GM21447 (cell line): ENCODE results near the gene SUB1.
"Not testable (repeated sequence)": the region's sequence is repeated elsewhere in the genome, so short reads cannot be mapped to it uniquely, and the experiment has no call there.

Experiments
- ATAC-seq: cut with Tn5 transposase; IDR thresholded peaks from one replicate; pipeline ENCODE4 v1.9.1; 2021; ENCODE audit not compliant: unreplicated experiment

SUB1 gene

DNA sequence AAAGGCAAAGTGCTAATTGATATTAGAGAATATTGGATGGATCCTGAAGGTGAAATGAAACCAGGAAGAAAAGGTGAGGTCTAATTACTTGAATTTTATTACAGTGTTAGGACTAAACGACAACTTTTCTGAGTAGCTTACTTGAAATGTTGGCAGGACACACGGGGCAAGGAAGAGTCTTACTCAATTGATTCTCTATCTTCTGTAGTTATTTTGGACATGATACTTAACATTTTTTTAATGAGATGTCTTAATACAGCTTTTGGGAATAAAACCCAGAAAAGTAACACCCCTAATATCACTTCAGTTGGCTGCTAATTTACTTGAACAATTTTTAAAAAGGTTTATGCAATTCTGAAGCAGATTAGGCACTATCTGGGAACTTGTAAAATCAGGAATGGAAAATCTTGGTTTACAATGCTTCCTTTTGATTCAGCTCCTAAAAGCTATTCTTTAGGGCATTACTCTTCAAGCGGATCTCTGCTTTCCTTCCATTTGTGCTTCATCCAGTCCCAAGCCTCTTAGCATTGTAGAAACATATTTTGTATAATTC, 13.7 kb downstream of the SUB1 start:
- ATAC-seq = no peak

GRCh38 chr5:32600054-32600622, 14.8 kb downstream of the SUB1 start:
- no peak for ATAC-seq

DNA sequence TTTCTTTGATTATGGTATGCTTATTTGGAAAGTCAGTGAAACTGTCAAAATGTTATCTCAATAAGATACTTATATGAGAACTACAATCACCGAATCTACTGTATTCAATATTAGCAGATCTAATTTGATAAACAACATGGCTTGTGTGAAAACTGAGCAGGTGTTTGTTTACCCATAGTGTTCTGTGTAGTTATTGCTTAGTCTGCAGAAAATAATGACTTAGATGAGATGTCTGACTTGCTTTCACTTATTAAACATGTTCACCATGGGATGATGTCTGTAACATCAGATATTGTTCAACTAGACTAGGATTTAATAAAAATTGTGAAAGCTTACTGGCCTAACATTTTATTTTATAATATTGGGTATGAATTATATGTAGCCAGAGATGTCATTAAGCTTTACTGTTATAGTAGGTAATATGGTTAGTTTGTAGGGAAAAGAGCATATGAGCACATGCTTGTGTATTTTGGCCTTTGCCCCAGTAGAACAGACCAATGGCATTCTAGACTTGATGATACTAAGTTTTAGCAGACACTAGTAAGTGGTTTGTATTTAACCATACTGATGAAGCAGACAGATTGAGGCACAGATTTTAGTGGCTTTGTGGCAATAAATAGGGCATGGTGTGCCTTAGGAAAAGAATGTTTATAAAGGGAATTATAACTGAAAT, 16.4 kb downstream of the SUB1 start:
- no peak for ATAC-seq

DNA sequence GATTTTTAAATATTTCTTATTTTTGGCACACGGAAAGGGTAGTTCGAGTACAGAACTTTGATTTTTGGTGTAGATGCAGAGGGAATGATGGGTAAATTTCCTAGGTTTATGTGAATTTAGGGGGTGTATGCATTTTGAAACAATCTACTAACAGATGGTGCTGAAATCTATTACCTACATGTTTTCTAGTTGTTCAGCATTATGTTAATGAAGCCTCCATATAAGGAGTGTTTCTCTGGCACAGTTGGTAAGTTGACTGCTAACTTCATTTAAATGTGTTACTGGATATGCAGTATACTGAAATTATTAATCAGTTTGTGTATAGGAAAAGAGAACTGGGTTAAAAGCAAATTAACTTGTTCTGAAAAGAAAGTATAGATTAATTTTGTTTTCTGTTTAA, 17.5 kb downstream of the SUB1 start:
- ATAC-seq = no peak

DNA sequence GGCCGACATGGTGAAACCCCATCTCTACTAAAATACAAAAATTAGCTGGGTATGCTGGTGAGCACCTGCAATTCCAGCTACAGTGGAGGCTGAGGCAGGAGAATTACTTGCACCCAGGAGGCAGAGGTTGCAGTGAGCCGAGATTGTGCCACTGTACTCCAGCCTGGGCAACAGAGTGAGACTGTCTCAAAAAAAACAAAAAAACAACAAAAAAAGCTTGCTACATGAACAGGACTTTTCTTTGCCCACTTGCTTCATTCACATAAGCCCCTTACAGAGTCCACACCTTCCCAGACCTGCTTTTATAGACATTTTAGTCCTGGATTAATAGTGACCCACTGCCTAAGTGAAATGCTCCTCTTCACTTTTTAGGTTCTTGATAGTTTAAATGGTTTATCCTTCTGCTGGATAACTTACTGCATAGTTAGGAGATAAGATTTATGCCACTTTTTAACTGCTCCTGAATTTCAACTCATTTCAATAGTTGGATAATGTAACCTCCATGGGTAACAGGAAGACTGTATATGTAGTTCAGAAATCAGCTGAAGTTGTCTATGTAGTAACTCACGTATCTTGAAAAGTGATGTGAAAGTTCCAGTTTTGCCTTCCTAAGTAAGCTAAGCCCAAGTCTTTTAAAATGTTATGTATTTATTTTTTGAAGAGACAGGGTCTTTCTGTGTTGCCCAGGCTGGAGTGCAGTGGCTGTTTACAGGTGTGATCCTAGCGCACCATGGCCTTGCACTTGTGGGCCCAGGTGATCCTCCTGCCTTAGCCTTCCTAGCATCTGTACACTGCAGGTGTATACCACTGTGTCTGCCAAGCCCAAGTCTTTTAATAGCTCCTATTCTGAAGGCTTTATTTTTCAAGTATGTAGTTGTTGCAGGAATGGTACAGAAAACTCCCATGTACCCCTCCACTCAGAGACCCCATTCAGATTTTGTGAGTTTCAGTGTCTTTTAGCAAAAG, 19.7 kb downstream of the SUB1 start:
- ATAC-seq = no peak

DNA sequence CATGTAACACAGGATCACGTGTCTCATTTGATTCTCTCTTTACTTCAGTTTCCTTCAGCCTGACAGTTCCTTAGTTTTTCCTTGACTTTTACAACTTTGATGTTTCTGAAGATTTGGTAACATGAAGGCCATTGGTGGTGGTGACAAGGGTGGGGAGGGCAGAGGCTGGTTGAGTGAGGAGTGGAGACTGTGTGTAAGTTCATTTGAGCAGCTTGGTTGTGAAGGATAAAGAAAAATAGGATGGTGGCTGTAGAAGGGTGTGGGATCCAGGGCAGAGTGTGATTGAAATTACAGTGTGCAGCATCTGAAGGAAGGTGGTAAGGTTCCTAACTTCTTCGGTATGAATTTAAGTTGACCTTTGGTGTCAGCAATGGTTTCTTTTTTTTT, 20.4 kb downstream of the SUB1 start:
- no peak for ATAC-seq

DNA sequence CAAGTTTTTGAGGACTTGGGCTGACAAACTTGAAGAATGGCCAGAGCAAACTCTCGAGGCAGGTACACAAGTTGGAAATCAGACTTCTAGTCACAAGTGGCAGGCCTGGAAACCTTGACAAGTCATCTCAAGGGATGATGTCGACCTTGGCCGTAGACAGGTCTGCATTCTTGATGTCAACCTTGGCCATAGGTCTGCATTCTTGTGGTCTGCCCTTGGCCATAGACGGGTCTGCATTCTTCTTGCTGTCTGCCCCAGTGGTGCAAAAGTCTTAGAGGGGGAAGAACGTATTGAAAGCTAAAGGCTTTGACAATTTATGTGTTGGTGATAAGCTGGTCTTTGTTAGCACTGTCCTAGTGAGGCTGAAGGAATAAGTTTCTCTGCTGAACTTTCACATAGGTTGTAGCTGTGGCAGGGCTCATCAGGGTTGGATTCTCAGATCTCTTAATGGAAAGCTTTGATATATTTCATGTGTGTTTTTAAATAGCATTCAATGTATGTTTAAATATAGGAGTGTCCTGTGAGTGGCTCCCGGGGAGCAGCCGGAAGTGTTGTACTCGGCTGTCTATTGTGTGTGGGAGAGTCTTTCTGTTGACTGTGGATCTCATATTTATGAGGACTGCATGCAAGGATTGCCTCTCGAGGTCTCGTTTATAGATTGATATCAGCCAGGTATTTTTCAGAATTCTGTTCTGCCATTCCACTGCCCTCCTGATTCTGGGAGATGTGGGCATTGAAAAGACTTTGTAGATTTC, 27.0 kb downstream of the SUB1 start:
- no peak for ATAC-seq

- peak; percentile 60 for ATAC-seq
Observed at GRCh38 chr5:32613050-32613672, 27.8 kb downstream of the SUB1 start.

DNA sequence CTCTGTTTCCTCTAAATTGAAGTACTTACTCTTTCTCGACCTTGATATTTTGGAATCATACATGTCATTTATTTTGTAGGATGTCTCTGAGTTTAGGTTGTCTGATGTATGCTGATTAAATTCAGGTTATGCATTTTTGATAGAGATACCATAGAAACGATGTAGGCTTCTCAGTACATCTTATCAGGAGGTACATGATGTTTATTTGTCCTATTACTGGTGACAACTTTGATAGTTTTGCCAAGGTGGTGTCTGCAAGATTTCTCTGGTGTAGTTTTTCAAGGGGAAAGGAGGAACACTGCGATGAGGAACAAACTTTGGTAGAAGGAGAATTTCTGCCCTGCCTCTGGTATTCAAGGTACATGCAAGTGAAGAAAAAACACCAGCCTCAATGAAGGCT, 29.9 kb downstream of the SUB1 start:
- ATAC-seq = no peak

DNA sequence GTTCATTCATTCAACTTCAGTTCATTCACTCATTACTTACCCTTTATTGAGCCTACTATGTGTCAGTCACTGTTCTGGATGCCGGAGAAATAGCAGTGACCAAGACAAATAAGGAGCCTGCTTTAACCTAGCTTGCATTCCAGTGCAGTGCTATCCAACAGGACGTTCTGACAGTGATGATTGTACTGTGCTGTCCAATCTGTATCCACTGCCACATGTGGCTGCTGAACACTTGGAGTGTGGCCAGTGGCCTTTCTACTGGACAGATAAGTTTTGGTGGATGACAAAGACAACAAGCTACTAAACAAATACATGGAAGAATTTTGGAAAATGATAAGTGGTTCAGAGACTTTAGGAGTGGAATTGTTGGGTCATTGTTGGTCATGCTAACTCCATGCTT, 33.6 kb downstream of the SUB1 start:
- no peak for ATAC-seq

GRCh38 chr5:32621256-32621655, 35.9 kb downstream of the SUB1 start:
- ATAC-seq = no peak

- no peak for ATAC-seq
Observed at GRCh38 chr5:32625106-32625505, 39.7 kb downstream of the SUB1 start.

GRCh38 chr5:32625547-32625946, 40.2 kb downstream of the SUB1 start:
- no peak for ATAC-seq

DNA sequence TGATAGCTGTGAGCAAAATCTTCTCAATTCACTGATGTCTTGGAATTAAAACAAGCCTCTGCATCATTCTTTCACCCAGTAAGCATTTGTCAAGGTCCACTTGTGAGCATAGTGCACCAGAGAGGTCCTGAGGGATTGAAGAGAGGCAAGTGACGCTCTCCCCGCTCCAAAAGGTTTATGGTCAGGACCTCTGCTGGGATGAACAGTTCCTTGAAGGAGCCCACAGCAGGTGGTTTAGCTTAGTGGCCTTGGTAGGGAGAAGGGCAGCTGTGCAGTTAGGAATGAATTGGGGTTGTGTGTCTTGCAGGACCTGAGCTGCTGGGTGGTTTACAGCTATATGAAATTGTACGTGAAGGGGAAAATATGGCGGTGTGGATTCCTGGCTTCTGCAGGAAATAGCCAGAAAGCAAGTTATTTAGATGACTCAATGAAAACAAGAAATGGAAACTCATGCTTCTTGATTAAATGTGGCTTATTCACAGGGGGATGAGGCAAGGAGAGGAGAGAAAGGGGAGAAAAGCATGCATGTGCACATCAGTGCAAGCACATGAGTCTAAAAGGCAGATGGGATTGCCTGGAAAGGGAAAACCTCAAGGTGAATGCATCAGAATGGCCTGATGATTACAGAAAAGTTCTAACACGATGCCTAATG, 42.0 kb downstream of the SUB1 start:
- no peak for ATAC-seq

DNA sequence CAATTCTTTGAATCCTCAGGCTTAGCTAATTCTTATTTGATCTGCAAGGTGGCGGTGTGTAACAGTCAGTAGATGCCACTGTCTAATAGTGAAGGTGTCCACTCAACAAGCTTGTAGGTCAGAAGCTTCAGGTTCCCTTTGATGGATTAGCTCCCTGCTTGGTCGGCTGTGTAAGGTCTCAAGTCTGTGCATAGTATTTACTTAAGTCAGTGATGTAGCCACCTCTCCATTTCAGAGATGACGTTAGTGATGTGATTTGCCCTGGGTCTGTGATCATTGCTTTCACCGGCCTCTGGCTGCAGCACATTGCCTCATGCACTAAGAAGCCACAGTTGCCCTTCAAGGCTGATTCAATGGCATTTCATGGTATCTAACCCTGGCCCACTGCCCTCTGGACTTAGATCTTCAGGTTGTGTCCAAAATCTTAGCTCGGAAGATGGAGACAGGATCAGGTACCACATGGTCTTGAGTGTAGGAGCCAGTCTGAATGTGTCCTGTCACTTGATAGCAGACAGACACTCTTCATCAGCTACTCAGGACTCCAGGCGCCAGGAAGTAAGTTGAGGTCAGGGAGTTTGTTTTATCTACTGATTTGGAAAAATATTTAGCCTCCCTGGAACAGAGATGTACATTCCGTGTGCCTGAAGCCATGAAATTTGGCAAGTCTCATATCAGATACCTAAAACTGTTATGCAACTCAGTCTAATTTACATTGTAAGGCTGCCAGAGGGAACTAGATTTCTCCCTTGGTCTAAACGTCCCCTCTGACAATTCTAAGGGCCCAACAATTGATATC, 42.9 kb downstream of the SUB1 start:
- no peak for ATAC-seq

DNA sequence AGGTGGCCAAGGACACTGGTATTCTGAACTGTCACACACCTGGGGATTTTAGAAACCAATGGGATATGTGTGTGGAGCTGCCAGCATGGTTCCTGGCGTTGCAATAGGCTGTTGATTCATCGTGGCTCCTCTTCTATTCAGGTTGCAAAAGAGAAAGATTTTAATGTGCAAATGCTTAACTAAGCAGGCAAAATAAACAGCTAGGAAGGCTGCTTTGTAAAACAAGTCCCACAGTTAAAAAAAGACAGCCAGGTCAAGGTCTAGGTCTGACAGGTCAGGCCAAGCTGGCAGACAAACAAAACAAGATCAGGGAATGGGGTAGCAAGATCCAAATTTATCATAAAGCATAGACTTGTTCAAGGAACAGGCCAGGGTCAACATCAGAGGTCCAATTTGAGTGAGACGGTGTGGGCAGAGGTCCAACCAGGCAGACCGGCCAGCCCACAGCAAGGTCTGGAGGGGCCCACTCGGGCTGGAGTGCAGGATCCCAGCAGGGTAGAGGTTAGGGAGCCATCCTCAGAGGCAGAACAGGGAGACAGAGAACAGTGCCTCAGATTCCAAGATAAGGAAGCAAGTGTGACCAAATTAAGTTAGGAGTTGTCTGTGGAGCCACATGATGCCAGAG, 45.6 kb downstream of the SUB1 start:
- no peak for ATAC-seq

DNA sequence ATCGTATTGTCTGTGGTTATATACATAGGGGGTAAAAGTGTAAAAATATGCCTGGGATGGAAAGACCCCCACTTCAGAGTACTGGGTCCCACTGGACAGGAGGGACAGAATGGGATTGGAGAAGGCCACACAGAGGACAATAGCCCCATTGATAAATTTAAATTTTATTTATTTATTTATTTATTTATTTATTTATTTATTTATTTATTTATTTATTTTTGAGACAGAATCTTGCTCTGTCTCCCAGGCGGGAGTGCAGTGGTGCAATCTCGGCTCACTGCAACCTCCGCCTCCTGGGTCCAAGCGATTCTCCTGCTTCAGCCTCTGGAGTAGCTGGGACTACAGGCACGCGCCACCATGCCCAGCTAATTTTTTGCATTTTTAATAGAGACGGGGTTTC, 47.7 kb downstream of the SUB1 start:
- ATAC-seq = not testable (repeated sequence)

DNA sequence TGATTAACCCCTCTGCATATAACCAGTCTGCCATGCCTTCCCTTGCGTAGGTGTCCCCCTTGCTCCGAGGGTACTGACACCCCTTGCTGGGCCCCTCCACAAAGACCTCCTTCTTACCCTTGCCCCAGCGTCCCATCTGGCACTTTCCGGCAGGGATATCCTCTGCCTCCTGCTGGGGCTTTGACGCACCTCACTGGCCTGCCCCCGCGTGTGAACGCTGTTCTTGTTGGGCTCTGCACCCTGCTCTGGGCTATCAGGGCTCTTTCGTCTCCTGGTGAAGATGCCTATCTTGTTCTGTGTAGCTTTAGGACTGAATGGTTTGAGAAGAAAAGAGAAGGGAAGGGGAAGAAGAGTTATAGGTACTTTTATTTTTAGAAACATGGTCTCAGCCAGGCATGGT, 53.0 kb downstream of the SUB1 start:
- ATAC-seq = no peak

GRCh38 chr5:32639943-32640342, 54.6 kb downstream of the SUB1 start:
- ATAC-seq = no peak
